H9 (cell line): ENCODE results near the gene CYB5B. TPM values are rescaled to one million over a fixed set of nuclear protein-coding genes. Genes with fewer than 3 reads are reported as not detected.

ENCODE experiments used
- DNase-seq: peaks from one replicate; pipeline ENCODE4 v3.0.0-alpha.2; 2017
- H2AFZ ChIP-seq: one replicate; pipeline ENCODE4 v1.6.1; 2013; ENCODE audit warnings: mild to moderate bottlenecking, low read length, control low read depth, moderate library complexity
- H2AK5ac ChIP-seq: 2 replicates; pipeline ENCODE4 v1.6.1; 2013; ENCODE audit warnings: low read length, control low read depth, mixed read lengths; ENCODE audit not compliant: insufficient read length
- H2BK120ac ChIP-seq: one replicate; pipeline ENCODE4 v1.6.1; 2013; ENCODE audit warnings: low read depth, mild to moderate bottlenecking, low read length, control low read depth, inconsistent platforms; ENCODE audit not compliant: poor library complexity, severe bottlenecking
- H2BK12ac ChIP-seq: 2 replicates; pipeline ENCODE4 v1.6.1; 2013; ENCODE audit warnings: low read length, control low read depth, mixed read lengths, low read depth; ENCODE audit not compliant: insufficient read length
- H2BK15ac ChIP-seq: 2 replicates; pipeline ENCODE4 v1.6.1; 2013; ENCODE audit warnings: low read depth, low read length, control low read depth
- H2BK20ac ChIP-seq: one replicate; pipeline ENCODE4 v1.6.1; 2013; ENCODE audit warnings: low read depth, mild to moderate bottlenecking, low read length, control low read depth, inconsistent platforms; ENCODE audit not compliant: poor library complexity, severe bottlenecking
- H2BK5ac ChIP-seq: 2 replicates; pipeline ENCODE4 v1.6.1; 2013; ENCODE audit warnings: low read length, control low read depth, mixed read lengths; ENCODE audit not compliant: insufficient read length
- H3K14ac ChIP-seq: 2 replicates; pipeline ENCODE4 v1.6.1; 2013; ENCODE audit warnings: low read length, control low read depth; ENCODE audit not compliant: insufficient read depth
- H3K18ac ChIP-seq: 2 replicates; pipeline ENCODE4 v1.6.1; 2013; ENCODE audit warnings: low read depth, mild to moderate bottlenecking, mixed read lengths, low read length, control low read depth; ENCODE audit not compliant: insufficient read length
- H3K23ac ChIP-seq: 2 replicates; pipeline ENCODE4 v1.6.1; 2013; ENCODE audit warnings: low read length, control low read depth, mixed read lengths, low read depth; ENCODE audit not compliant: insufficient read length
- H3K23me2 ChIP-seq: 2 replicates; pipeline ENCODE4 v1.6.1; 2013; ENCODE audit warnings: low read depth, mild to moderate bottlenecking, mixed read lengths, low read length, control low read depth; ENCODE audit not compliant: insufficient read length, poor library complexity, severe bottlenecking
- H3K27ac ChIP-seq: 2 replicates; pipeline ENCODE4 v1.5.1; 2013; ENCODE audit warnings: low read length, control low read depth, mixed read lengths, low read depth; ENCODE audit not compliant: insufficient read length
- H3K27me3 ChIP-seq: 2 replicates; pipeline ENCODE4 v1.6.1; 2013; ENCODE audit warnings: low read length, control low read depth, inconsistent platforms; ENCODE audit not compliant: insufficient read depth
- H3K4ac ChIP-seq: 2 replicates; pipeline ENCODE4 v1.6.1; 2013; ENCODE audit warnings: low read depth, mild to moderate bottlenecking, control low read depth, inconsistent platforms, low read length, moderate library complexity
- H3K4me1 ChIP-seq: 2 replicates; pipeline ENCODE4 v1.6.1; 2013; ENCODE audit warnings: low read length, control low read depth, inconsistent platforms; ENCODE audit not compliant: insufficient read depth
- H3K4me2 ChIP-seq: 2 replicates; pipeline ENCODE4 v1.6.1; 2013; ENCODE audit warnings: low read length, control low read depth, mixed read lengths; ENCODE audit not compliant: insufficient read length, insufficient read depth
- H3K56ac ChIP-seq: 2 replicates; pipeline ENCODE4 v1.6.1; 2013; ENCODE audit warnings: low read depth, mild to moderate bottlenecking, mixed read lengths, low read length, control low read depth; ENCODE audit not compliant: insufficient read length
- H3K79me1 ChIP-seq: 2 replicates; pipeline ENCODE4 v1.6.1; 2013; ENCODE audit warnings: low read depth, mild to moderate bottlenecking, moderate library complexity, low read length, control low read depth, inconsistent platforms; ENCODE audit not compliant: insufficient read depth, poor library complexity, severe bottlenecking
- H3K79me2 ChIP-seq: 2 replicates; pipeline ENCODE4 v1.6.1; 2013; ENCODE audit warnings: low read length, control low read depth, inconsistent platforms; ENCODE audit not compliant: insufficient read depth
- H3K9ac ChIP-seq: 2 replicates; pipeline ENCODE4 v1.6.1; 2013; ENCODE audit warnings: low read length, control low read depth, mixed read lengths; ENCODE audit not compliant: insufficient read length; ENCODE audit errors: extremely low read depth
- H3K9me3 ChIP-seq: one replicate; pipeline ENCODE4 v1.6.1; 2013; ENCODE audit warnings: low read depth, low read length, inconsistent platforms; ENCODE audit not compliant: control insufficient read depth
- H3T11ph ChIP-seq: one replicate; pipeline ENCODE4 v1.6.1; 2013; ENCODE audit warnings: mild to moderate bottlenecking, low read length, control low read depth, inconsistent platforms
- H4K20me1 ChIP-seq: one replicate; pipeline ENCODE4 v1.6.1; 2013; ENCODE audit not compliant: control insufficient read depth, insufficient read length, insufficient read depth
- H4K5ac ChIP-seq: 2 replicates; pipeline ENCODE4 v1.6.1; 2013; ENCODE audit warnings: low read depth, mild to moderate bottlenecking, mixed read lengths, low read length, control low read depth; ENCODE audit not compliant: insufficient read length
- H4K8ac ChIP-seq: replicated peaks from 2 replicates; pipeline ENCODE4 v1.6.1; 2013; ENCODE audit warnings: low read length, control low read depth, mixed read lengths, low read depth; ENCODE audit not compliant: insufficient read length
- H4K91ac ChIP-seq: 2 replicates; pipeline ENCODE4 v1.6.1; 2013; ENCODE audit warnings: low read depth, mild to moderate bottlenecking, moderate library complexity, mixed read lengths, low read length, control low read depth; ENCODE audit not compliant: insufficient read length
- H3K27ac Mint-ChIP-seq, 3 experiments: 2 replicates in 2 of 3; 3 replicates in 1 of 3; pipeline ENCODE4 v1.8.0; 2020 to 2021; ENCODE audit warnings: mixed read lengths in 3 of 3, mild to moderate bottlenecking in 1 of 3, moderate library complexity in 1 of 3
- H3K27me3 Mint-ChIP-seq: 2 replicates; pipeline ENCODE4 v1.8.0; 2021; ENCODE audit warnings: low read depth, mild to moderate bottlenecking, moderate library complexity, mixed read lengths
- H3K36me3 Mint-ChIP-seq, 3 experiments: 2 replicates in 2 of 3; 3 replicates in 1 of 3; pipeline ENCODE4 v1.8.0; 2020 to 2021; ENCODE audit warnings: low read depth in 3 of 3, mixed read lengths in 3 of 3; ENCODE audit not compliant: insufficient read depth in 1 of 3
- H3K4me1 Mint-ChIP-seq, 2 experiments: 2 replicates each; pipeline ENCODE4 v1.8.0; 2020; ENCODE audit warnings: mixed read lengths in 2 of 2
- H3K4me3 Mint-ChIP-seq, 2 experiments: 2 replicates in 1 of 2; 3 replicates in 1 of 2; pipeline ENCODE4 v1.8.0; 2020 to 2021; ENCODE audit warnings: mild to moderate bottlenecking in 2 of 2, mixed read lengths in 2 of 2, moderate library complexity in 1 of 2
- H3K9me3 Mint-ChIP-seq, 2 experiments: 2 replicates in 1 of 2; 3 replicates in 1 of 2; pipeline ENCODE4 v1.8.0; 2020; ENCODE audit warnings: mild to moderate bottlenecking in 2 of 2, mixed read lengths in 2 of 2, moderate library complexity in 1 of 2
- CTCF ChIP-seq: fragments of 200-600 bp; sonication (generic); conservative IDR thresholded peaks from 3 replicates; pipeline ENCODE4 v1.8.0; 2021; ENCODE audit warnings: antibody characterized with exemption, mild to moderate bottlenecking
- WGBS: extraction: QIAGEN DNeasy Blood & Tissue Kit; methylation state at CpG from one replicate; pipeline ENCODE4 v1.1.7; 2013; ENCODE audit warnings: missing lambda C conversion rate, low lambda C conversion rate, mixed read lengths; ENCODE audit not compliant: insufficient read length; ENCODE audit errors: extremely low coverage; 5-methylcytosine and 5-hydroxymethylcytosine counted together
- total RNA-seq: library from RNA; stranded (reverse); gene quantifications from 2 replicates; pipeline ENCODE4 v1.2.1, GENCODE V29; 2021

Gene CYB5B
- total RNA-seq, 1 experiment from 2014 or later: 126 TPM

- Histone ChIP-seq H4K20me1 (no peaks in the 10 kb centered on the region), H4K5ac (no peak overlapping the region), H3K4me2 (no peak overlapping the region), H4K91ac (no peak overlapping the region), H3K27me3 (no peaks in the 10 kb centered on the region), H3K23me2 (no peaks in the 10 kb centered on the region), H2BK20ac (no peak overlapping the region), H2AFZ (no peak overlapping the region), H2AK5ac (no peak overlapping the region), H3K18ac (no peak overlapping the region), H3K79me1 (peaks cover 8% of the 10 kb centered on the region), H3K14ac (no peak overlapping the region), H3K56ac (no peak overlapping the region), H2BK120ac (no peak overlapping the region), H2BK5ac (no peak overlapping the region), H3K4ac (no peak overlapping the region), H3K79me2 (0 out of 2 replicates have a peak, but pooled peaks cover 2% of the 10 kb centered on the region), H3K23ac (no peak overlapping the region), H2BK15ac (no peak overlapping the region; the same call in 1 of the 2 replicates), H2BK12ac (no peak overlapping the region), H3K27ac (no peak overlapping the region), H3K4me1 (no peaks in the 10 kb centered on the region), H3K9me3 (no peaks in the 10 kb centered on the region), H3K9ac (no peak overlapping the region), H3T11ph (no peak overlapping the region), H4K8ac (no peak overlapping the region)
- H3K36me3 Mint-ChIP-seq: peaks cover 32 to 63% (median 51%) of the 10 kb centered on the region in 3 experiments
- H3K9me3 Mint-ChIP-seq: no peaks in the 10 kb centered on the region
- DNase-seq: no peak
- WGBS: no CpG with 5 or more reads among the region's 1 CpG
- no peak for TF ChIP-seq CTCF
- H3K4me1 Mint-ChIP-seq: no peaks in the 10 kb centered on the region
- 0 out of 7 replicates have a peak overlapping the region, but pooled peaks of 1 of the 3 experiments have one; percentile 29 for H3K27ac Mint-ChIP-seq
- H3K27me3 Mint-ChIP-seq: no peaks in the 10 kb centered on the region
- no peak overlapping the region for H3K4me3 Mint-ChIP-seq
Observed at GRCh38 chr16:69378036-69378435, 46.4 kb upstream of the CYB5B start.
